NT2/D1 (cell line): ENCODE results near the gene SARS1.

ENCODE experiments used
- YY1 ChIP-seq: IDR thresholded peaks from 2 replicates; pipeline ENCODE4 v1.6.1; 2011; ENCODE audit not compliant: insufficient read length, insufficient read depth
- ZNF274 ChIP-seq: IDR thresholded peaks from 2 replicates; pipeline ENCODE4 v1.6.1; 2011; ENCODE audit warnings: mild to moderate bottlenecking, low read depth, low read length

- no peak for TF ChIP-seq YY1
- no peak for TF ChIP-seq ZNF274
Measured at GRCh38 chr1:109208836-109209463, 4.8 kb upstream of the SARS1 start.
